ENCODE measurements around the gene SPANXC.
"Not testable (repeated sequence)": the region's sequence is repeated elsewhere in the genome, so short reads cannot be mapped to it uniquely, and the experiment has no call there.

SPANXC gene, protein sequence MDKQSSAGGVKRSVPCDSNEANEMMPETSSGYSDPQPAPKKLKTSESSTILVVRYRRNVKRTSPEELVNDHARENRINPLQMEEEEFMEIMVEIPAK

DNA sequence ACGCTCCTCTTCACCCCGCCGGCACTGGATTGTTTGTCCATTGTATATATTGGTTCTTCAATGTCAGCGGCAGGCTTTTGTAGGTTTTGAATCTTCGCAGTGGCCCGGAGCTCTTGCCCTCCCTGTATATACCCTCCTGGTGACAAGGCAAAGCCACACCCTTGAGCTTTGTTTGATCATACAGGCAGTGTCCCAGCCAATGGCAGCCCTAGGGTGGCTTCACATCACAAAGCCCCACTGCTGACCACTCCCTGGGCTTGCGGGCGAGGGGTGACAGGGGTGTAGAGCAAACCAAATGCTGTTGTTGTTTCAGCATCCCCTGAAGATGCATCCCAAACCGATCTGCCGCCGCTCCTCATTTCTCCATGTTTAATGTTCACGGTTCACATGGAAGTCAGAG, at the start of gene SPANXC:
Gene SPANXC, minus strand, starts transcription at position 101 of the 400 bp plus-strand sequence. Its CDS starts 60 bp downstream, at position 41.
- H3K27ac Mint-ChIP-seq, H3K9me3 Mint-ChIP-seq, H3K36me3 Mint-ChIP-seq, H3K4me1 Mint-ChIP-seq, H3K4me3 Mint-ChIP-seq, CTCF ChIA-PET, H3K27me3 Mint-ChIP-seq, DNase-seq: not testable (repeated sequence)

DNA sequence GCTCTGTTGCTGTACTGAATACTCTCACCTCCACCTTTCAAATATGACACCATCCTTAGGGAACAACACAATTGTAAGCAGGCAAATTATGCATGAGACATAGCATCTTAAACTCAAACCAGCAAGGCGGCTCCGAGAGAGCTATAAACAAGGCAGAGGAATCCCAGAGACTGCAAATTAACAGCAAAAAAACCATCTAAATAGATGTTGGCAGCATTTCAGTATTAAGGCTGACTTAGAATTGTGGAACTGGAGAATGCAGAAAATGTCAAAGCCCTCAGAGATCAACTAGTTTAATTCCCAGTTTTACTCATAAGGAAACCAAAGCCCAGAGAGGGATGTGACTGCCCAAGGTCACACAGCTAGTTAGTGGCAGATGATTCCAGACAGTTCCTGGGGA, 37.2 kb upstream of the SPANXC start:
- Mint-ChIP-seq H3K27ac (no peak overlapping the region), H3K4me3 (no peak overlapping the region)
- CTCF ChIA-PET: interaction anchor here (2.6 kb wide), 1 partner anchor 362 kb away, joined by 16 read pairs; no protein-coding TSS in a partner anchor

DNA sequence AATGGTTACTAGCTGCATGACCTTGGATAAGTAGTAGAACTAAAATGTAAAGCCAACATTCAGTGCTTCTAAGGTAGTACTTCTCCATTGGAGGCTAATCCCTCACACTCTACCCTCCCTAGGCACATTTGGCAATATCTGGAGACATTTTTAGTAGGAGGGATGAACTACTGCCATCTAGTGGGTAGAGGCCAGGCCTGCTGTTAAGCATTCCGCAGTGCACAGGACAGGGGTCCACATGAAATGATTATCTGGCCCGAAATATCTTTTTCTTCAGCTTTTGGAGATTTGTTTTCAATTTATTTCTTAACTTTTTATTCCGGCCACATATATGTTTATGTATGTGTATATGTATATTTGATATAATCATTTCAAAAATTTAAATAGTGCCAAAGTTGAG, 36.0 kb upstream of the SPANXC start:
- no peaks in the 10 kb centered on the region for H3K9me3 Mint-ChIP-seq
- no peaks in the 10 kb centered on the region for H3K27me3 Mint-ChIP-seq
- no peaks in the 10 kb centered on the region for H3K36me3 Mint-ChIP-seq
- H3K4me3 Mint-ChIP-seq: no peak overlapping the region
- H3K27ac Mint-ChIP-seq: no peak overlapping the region
- no peaks in the 10 kb centered on the region for H3K4me1 Mint-ChIP-seq
- CTCF ChIA-PET: interaction anchor here (0.6 to 2.6 kb wide), 7 partner anchors 361 to 516 kb away, joined by 3 to 16 read pairs (median 4); no protein-coding TSS in a partner anchor
- DNase-seq: no peak

More for the DNA sequence above, 37.2 kb upstream of the SPANXC start:
- Mint-ChIP-seq H3K9me3 (peaks cover 2% of the 10 kb centered on the region), H3K4me1 (no peaks in the 10 kb centered on the region), H3K27me3 (no peaks in the 10 kb centered on the region), H3K36me3 (no peaks in the 10 kb centered on the region)
- no peak for DNase-seq

DNA sequence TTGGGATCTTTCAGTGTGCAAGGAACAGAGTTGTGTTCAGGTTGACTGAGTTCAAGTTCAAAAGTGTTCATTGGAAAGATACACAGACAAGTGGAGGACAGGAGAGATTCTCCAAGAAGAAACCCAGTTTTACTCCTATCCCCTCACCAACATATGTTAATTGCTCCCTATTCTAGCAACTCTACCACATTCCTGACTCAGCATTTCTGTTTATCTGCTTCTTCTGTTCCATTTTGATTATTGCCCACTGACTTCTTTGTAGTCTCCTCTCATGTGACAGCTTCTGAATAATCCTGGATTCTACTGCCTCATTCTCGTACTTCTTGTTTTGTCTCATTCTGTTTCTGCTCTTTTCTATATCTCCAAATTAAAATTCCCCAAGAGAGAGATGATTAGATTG, 15.8 kb upstream of the SPANXC start:
- Mint-ChIP-seq H3K4me1 (no peaks in the 10 kb centered on the region), H3K27ac (no peak overlapping the region), H3K9me3 (peaks cover 13% of the 10 kb centered on the region), H3K27me3 (no peaks in the 10 kb centered on the region), H3K4me3 (no peak overlapping the region), H3K36me3 (no peaks in the 10 kb centered on the region)
- DNase-seq: no peak
- CTCF ChIA-PET: no interaction called here

DNA sequence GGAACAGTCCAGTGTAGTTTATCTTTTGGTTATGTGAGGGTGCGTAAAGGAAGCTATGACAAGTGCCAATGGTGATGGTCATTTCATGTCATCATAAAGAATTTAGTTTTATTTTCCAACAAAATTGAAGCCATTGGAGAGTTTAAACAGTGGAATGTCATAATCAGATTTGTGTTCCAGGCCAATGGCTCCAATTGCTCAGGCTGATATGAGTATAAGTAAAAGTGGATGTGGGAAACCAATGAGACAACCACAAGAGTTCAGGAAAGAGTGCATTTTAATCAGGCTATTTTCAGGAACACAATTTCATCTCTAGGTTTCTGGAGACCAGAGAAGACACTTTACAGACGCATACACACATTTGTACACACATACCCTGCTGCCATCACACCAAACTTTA, 20.7 kb downstream of the SPANXC start:
- CTCF ChIA-PET: no interaction called here

DNA sequence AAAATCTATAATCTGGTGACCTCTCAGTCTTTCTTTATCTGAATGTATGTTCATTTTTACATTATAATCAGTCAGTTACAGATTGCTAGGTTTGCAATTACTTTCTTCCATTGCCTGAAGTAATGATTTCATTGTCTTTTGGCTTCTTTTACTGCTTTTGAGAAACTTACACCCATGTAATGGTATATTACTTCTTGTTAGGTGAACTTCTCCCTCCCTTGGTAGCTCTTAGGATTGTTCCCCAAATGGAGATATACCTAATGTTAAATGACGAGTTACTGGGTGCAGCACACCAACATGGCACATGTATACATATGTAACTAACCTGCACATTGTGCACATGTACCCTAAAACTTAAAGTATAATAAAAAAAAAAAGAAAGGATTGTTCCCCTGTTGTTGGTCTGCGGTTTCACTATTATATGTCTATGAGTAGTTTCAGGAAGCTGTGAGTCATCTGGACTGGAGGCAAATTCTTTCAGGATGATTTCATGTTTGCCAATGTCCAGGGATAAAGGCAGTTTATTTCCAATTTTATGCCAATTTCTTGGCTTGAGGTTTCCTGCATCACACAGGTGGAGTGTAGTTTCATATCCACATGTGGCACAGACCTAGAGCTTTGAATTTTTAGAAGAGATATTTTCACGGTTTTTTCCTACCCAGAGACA, 21.8 kb downstream of the SPANXC start:
- Mint-ChIP-seq H3K27me3 (no peaks in the 10 kb centered on the region), H3K9me3 (no peaks in the 10 kb centered on the region), H3K4me3 (no peak overlapping the region), H3K36me3 (no peaks in the 10 kb centered on the region), H3K4me1 (no peaks in the 10 kb centered on the region), H3K27ac (no peak overlapping the region)
- CTCF ChIA-PET: no interaction called here
- DNase-seq: no peak

More for the DNA sequence above, 20.7 kb downstream of the SPANXC start:
- Mint-ChIP-seq H3K36me3 (no peaks in the 10 kb centered on the region), H3K4me3 (no peak overlapping the region), H3K27me3 (no peaks in the 10 kb centered on the region), H3K4me1 (no peaks in the 10 kb centered on the region), H3K27ac (no peak overlapping the region), H3K9me3 (no peaks in the 10 kb centered on the region)
- no peak for DNase-seq

DNA sequence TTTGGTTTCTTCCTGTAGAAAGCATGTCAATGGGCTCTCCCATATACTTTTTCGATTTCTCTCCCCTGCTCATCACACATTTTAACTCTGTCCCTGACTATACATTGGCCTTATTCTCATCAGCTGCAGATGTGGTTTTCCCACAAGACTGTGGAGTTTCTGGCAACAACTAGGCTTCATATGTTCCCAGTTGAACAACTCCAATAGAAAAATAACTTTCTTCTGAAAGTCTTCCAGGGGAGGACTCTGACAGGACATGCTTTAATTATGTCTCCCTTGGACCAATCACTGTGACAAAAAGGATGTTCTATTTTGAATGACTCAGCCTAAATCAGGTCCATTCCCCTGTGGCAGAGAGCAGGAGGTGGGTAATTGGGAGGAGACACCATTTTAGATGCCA, 28.1 kb downstream of the SPANXC start:
- Mint-ChIP-seq H3K9me3 (no peaks in the 10 kb centered on the region), H3K36me3 (no peaks in the 10 kb centered on the region), H3K4me3 (no peak overlapping the region), H3K27me3 (no peaks in the 10 kb centered on the region), H3K27ac (no peak overlapping the region), H3K4me1 (no peaks in the 10 kb centered on the region)
- CTCF ChIA-PET: no interaction called here
- no peak for DNase-seq

DNA sequence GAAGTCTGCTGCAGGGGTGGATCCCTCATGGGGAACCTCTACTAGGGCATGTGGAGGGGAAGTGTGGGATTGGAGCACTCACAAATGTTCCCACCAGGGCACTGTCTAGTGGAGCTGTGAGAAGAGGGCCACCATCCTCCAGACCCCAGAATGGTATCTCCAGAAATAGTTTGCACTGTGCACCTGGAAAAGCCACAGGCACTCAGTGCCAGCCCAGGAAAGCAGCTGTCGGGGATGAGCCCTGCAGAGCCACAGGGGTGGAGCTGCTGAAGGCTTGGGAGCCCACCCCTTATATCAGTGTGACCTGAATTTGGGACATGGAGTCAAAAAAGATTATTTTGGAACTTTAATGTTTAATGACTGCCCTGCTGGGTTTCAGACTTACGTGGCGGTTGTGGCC, 40.4 kb downstream of the SPANXC start:
- Mint-ChIP-seq H3K4me3 (no peak overlapping the region), H3K36me3 (no peaks in the 10 kb centered on the region), H3K9me3 (no peaks in the 10 kb centered on the region), H3K27me3 (no peaks in the 10 kb centered on the region), H3K4me1 (no peaks in the 10 kb centered on the region), H3K27ac (no peak overlapping the region)
- DNase-seq: no peak
- CTCF ChIA-PET: no interaction called here
